Activated naive CD8-positive, alpha-beta T cell treated with anti-CD3 and anti-CD28 coated beads, Interleukin-2, amount 10 ng/mL, durations not matched to agents 7 days and 5 days (primary cell): ENCODE results near the gene DLG4. TPM values are rescaled to one million over a fixed set of nuclear protein-coding genes. Genes with fewer than 3 reads are reported as not detected.
"Not testable (repeated sequence)": the region's sequence is repeated elsewhere in the genome, so short reads cannot be mapped to it uniquely, and the experiment has no call there.

ENCODE experiments used
- ATAC-seq: fragments of 150-1000 bp; cut with Tn5 transposase; one replicate; pipeline ENCODE4 v1.10.0; 2021; ENCODE audit warnings: low read depth, moderate library complexity
- POLR2A ChIA-PET: fragments of 350-600 bp; sonication (Branson Sonifier 250); formaldehyde crosslinking; loops from one replicate; lab custom pipeline; 2021; ENCODE audit warnings: antibody characterized with exemption; lab: Charles Lee
- DNase-seq: peaks from one replicate; pipeline ENCODE4 v3.0.0; 2021
- H3K27ac Mint-ChIP-seq: one replicate; pipeline ENCODE4 v1.8.0; 2022; ENCODE audit warnings: mild to moderate bottlenecking, mixed read lengths
- H3K27me3 Mint-ChIP-seq: one replicate; pipeline ENCODE4 v1.8.0; 2022; ENCODE audit warnings: mild to moderate bottlenecking, moderate library complexity, mixed read lengths
- H3K36me3 Mint-ChIP-seq: one replicate; pipeline ENCODE4 v1.8.0; 2021; ENCODE audit warnings: mild to moderate bottlenecking, mixed read lengths
- H3K4me1 Mint-ChIP-seq: one replicate; pipeline ENCODE4 v1.8.0; 2021; ENCODE audit warnings: mixed read lengths
- H3K4me3 Mint-ChIP-seq: one replicate; pipeline ENCODE4 v1.8.0; 2022; ENCODE audit warnings: mild to moderate bottlenecking, moderate library complexity, mixed read lengths
- H3K9me3 Mint-ChIP-seq: one replicate; pipeline ENCODE4 v1.8.0; 2021; ENCODE audit warnings: mixed read lengths
- total RNA-seq, 2 experiments: library from RNA; stranded (reverse); gene quantifications; one replicate each; pipeline ENCODE4 v1.2.3, GENCODE V29; 2021

Gene DLG4
- total RNA-seq, 2 experiments from 2014 or later, result 21.2 to 22.4 TPM

DNA sequence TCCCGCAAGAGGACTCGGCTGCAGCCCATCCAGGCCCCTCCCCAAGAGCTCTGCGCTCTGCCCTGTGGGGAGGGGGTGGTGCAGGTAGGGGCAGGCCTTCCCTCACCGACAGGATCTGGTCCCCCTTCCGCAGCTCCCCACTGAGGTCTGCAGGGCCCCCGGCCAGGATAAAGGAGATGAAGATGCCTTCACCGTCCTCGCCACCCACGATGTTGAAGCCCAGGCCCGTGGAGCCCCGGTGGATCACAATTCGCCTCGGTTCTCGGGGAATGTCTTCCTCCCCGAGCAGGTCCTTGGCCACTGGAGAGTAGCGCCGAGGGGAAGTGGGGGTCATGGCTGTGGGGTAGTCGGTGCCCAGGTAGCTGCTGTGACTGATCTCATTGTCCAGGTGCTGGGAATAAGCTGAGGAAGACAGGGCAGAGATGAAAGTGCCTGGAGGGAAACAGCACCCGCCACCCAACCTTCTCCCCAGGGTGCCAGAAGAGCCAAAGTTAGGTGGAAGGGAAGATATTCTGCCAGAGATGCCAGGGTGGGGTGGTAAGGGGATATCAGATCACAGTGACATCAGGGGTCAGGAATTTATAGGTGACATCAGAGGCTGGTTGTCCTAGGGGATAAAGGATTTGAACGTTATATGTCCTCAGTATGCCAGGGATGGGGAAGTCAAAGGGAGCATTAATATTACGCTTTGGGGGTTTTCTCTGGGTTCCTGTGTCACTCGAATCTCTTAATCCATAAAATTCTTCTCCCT lies 22.8 kb downstream of the DLG4 start:
- no peaks in the 10 kb centered on the region for H3K4me1 Mint-ChIP-seq
- no peaks in the 10 kb centered on the region for H3K36me3 Mint-ChIP-seq
- no peak overlapping the region for H3K27ac Mint-ChIP-seq
- POLR2A ChIA-PET, result no interaction called here
- no peaks in the 10 kb centered on the region for H3K9me3 Mint-ChIP-seq
- no peak overlapping the region for H3K4me3 Mint-ChIP-seq
- H3K27me3 Mint-ChIP-seq, result no peaks in the 10 kb centered on the region
- ATAC-seq, result no peak
- DNase-seq, result no peak

DNA sequence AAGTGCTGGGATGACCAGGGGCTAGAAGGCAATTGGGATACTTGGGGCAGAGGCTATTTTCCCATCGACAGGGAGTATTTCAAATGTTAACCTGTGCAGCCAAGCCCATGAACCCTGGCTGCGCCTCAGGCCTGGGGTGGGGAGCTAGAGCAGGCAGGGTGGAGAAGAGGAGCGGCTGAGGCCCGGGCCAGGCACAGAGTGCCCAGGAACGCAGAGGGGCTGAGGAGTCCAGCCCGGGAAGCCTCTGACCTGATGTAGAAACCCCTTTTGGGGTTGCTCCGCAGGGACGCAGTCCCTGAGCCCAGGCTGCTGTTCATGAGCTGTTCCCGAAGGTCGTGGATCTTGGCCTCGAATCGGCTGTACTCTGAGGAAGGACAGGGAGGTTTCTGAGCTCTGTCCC lies 23.7 kb downstream of the DLG4 start:
- POLR2A ChIA-PET, result no interaction called here
- ATAC-seq, result no peak
- no peak for DNase-seq
- Mint-ChIP-seq H3K36me3 (peaks cover 3% of the 10 kb centered on the region), H3K27ac (no peak overlapping the region), H3K9me3 (no peaks in the 10 kb centered on the region), H3K4me3 (no peak overlapping the region), H3K27me3 (no peaks in the 10 kb centered on the region), H3K4me1 (no peaks in the 10 kb centered on the region)

DNA sequence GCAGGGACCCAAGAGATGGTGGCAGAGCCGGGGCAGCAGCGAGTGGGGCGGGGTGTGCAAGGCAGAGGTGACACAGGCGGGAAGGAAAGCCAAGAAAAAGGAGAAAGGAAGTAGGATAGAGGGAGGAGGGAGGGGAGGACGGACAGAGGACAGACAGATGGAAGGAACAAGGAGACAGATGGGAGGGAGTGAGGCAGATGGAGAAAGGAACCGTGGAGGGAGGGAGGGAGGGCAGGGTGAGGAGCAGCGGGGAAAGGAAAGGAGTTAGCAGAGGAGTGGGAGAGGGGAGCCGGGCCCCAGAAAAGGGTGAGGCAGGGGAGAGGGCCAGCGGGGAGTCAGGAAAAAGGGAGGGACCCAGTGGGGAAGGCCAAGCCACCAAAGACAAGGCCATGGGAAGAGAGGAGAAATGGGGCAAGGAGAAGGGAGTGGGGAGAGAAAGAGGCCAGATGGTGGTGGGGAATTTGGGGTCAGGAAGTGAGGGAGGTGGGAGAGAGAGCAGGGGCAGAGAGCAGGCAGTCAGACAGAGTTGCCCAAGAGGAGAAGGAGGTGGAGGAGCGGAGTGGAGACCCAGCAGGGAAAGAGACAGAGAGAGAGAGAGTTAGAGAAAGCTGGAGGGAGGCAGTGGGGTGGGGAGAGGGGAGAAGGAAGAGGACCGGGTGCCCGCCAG lies 27.2 kb downstream of the DLG4 start:
- Mint-ChIP-seq H3K27ac (no peak overlapping the region), H3K27me3 (no peaks in the 10 kb centered on the region), H3K4me3 (no peak overlapping the region), H3K36me3 (peaks cover 4% of the 10 kb centered on the region), H3K9me3 (no peaks in the 10 kb centered on the region), H3K4me1 (no peaks in the 10 kb centered on the region)
- POLR2A ChIA-PET, result no interaction called here
- DNase-seq, result no peak
- no peak for ATAC-seq

DNA sequence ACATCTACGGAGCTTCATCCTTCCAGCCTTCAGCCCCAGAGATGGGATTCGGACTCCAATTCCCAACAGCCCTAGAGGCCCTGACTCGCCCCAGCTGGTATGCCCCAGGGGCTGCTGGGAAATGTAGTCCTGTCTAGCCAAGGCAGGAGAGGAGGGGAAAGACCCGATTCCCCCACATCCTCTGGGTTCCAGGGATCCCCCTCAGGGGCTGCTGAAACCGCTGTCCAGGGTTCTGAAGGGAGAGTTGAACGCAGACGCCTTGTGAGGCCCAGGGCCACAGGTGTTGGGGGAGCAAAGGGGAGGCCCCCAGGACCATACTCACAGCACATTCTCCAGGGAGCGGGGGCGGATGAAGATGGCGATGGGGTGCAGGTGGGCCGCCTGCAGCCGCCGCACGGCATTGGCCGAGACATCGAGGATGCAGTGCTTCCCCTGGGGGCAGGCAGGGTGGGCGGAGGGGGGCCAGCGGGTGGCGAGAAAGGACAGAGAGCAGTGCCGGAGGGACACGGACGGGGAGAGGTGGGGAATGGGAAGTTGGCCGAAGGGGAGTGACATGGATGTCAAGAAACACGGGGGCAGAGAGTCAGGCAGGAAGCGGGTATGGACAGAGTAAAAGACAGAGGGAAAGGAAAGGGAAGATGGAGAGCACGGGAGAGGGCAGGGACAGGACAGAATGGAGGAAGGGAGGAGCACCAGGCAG lies 27.9 kb downstream of the DLG4 start:
- DNase-seq (no peak), ATAC-seq (peak; percentile 55)
- no peaks in the 10 kb centered on the region for H3K9me3 Mint-ChIP-seq
- POLR2A ChIA-PET, result interaction anchor here (0.6 kb wide), 1 partner anchor 12 kb away, joined by 5 read pairs; the partner anchor contains the start of gene ASGR1
- no peaks in the 10 kb centered on the region for H3K27me3 Mint-ChIP-seq
- no peak overlapping the region for H3K27ac Mint-ChIP-seq
- H3K36me3 Mint-ChIP-seq, result peaks cover 4% of the 10 kb centered on the region
- no peaks in the 10 kb centered on the region for H3K4me1 Mint-ChIP-seq
- H3K4me3 Mint-ChIP-seq, result no peak overlapping the region

DNA sequence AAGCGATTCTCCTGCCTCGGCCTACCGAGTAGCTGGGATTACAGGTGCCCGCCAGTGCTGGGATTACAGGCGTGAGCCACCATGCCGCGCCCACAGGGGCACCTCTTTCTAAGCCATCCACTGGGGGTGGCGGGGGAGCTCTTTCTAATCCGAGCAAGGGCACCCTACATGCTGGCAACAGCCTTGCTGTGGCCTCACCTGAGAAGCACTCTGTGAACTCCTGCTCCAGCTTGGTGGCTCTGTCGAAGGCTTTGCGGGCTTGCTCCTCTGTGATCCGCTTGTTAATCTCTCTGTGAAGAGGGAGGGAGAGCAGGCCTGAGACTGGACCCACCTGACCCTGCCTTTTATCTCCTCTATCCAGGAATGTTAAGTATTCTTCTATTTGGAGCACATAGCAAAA lies 28.6 kb downstream of the DLG4 start:
- no peak overlapping the region for H3K4me3 Mint-ChIP-seq
- H3K9me3 Mint-ChIP-seq, result no peaks in the 10 kb centered on the region
- H3K36me3 Mint-ChIP-seq, result peaks cover 4% of the 10 kb centered on the region
- DNase-seq (no peak), ATAC-seq (no peak)
- H3K4me1 Mint-ChIP-seq, result no peaks in the 10 kb centered on the region
- POLR2A ChIA-PET, result no interaction called here
- H3K27ac Mint-ChIP-seq, result no peak overlapping the region
- H3K27me3 Mint-ChIP-seq, result no peaks in the 10 kb centered on the region

DNA sequence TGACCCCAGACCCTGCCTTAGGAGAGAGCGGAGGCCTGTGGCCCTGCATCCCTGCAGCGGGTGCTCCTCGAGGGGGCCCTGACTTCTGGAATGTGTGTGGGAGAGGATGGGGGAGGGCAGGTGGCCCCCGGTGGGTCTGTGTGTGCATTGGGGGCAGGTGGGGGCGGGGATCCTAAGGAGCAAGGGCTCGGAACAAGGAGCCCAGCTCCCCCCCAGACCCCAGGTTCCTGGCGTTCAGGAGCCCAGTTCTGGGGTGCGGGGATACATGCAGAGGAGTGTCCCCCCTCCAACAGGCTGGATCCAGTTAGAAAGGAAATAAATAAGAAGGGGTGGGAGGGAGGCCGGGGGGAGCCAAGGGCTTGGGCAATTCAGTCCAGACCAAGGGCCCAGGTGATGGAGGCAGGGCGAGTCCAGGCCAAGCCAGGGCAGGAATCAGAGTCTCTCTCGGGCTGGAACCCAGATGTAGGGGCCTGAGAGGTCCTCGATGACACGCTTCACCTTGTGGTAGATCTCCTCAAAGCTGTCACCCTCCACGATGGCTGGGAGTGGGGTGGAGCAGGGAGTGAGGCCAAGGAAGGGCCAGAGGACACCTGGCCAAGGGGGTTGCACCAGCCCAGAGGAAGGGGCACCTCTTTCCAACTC lies 29.2 kb downstream of the DLG4 start:
- Mint-ChIP-seq H3K9me3 (no peaks in the 10 kb centered on the region), H3K27me3 (no peaks in the 10 kb centered on the region), H3K4me3 (no peak overlapping the region), H3K4me1 (no peaks in the 10 kb centered on the region), H3K36me3 (peaks cover 4% of the 10 kb centered on the region), H3K27ac (no peak overlapping the region)
- no peak for ATAC-seq
- POLR2A ChIA-PET, result no interaction called here
- no peak for DNase-seq

DNA sequence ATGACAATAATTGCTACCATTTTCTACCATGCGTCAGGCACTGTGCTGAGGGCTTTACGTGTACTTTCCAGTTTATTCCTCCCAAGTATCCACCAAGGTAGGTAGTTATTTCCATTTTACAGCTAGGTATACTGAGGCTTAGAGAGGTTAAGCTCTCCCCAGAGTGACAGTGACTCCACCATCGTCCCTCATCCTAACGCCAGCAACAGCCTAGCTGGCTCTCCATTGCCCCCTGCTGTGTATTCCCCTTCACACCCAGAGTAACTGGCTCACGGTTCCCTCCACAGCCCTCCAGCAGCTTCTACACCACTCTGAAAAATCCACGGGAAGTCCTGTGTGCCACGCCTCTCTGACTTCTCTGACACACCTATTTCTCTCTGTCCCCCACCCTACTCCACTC lies 33.4 kb downstream of the DLG4 start:
- no peaks in the 10 kb centered on the region for H3K27me3 Mint-ChIP-seq
- no peak overlapping the region for H3K4me3 Mint-ChIP-seq
- H3K27ac Mint-ChIP-seq, result no peak overlapping the region
- no peaks in the 10 kb centered on the region for H3K4me1 Mint-ChIP-seq
- ATAC-seq (no peak), DNase-seq (no peak)
- POLR2A ChIA-PET, result no interaction called here
- peaks cover 1% of the 10 kb centered on the region for H3K36me3 Mint-ChIP-seq
- no peaks in the 10 kb centered on the region for H3K9me3 Mint-ChIP-seq

DNA sequence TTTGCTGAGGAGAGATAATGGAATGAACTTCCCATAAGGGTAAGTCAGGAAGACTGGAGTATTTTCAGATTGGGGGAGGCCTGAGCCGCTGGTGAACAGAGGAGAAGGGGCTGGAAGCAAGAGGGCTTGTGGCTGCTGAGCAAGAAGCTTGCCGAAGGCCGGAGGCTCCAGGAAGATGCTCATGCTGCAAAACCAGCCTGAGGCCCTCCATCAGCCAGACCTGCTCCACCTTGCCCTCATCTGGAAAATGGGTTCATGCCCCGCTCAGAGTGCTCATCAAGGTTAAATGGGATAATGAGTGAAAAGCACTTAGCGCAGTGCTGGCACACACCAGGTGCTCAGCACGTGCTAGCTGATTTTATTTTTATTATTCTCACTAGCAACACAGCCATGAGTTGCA lies 35.0 kb downstream of the DLG4 start:
- POLR2A ChIA-PET, result no interaction called here
- Mint-ChIP-seq H3K9me3 (no peaks in the 10 kb centered on the region), H3K4me3 (no peak overlapping the region), H3K27ac (no peak overlapping the region), H3K36me3 (peaks cover under 1% of the 10 kb centered on the region), H3K4me1 (no peaks in the 10 kb centered on the region), H3K27me3 (no peaks in the 10 kb centered on the region)
- DNase-seq (no peak), ATAC-seq (no peak)

DNA sequence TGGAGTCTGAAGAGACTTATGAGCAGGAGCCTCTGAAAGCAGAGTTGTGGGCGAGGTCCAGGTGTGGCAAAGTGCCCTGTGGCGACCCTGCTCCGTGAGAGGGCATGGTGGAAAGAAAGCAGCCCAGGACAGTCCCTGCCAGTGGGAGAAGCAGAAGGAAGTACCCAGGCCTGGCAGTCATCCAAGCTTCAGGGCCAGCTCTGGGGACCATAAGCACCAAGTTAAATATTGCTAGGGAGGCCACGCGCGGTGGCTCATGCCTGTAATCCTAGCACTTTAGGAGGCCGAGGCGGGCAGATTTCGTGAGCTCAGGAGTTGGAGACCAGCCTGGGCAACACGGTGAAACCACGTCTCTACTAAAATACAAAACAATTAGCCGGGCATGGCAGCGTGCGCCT lies 35.5 kb downstream of the DLG4 start:
- Mint-ChIP-seq H3K27ac (no peak overlapping the region), H3K4me3 (no peak overlapping the region), H3K27me3 (no peaks in the 10 kb centered on the region), H3K36me3 (no peaks in the 10 kb centered on the region), H3K9me3 (no peaks in the 10 kb centered on the region), H3K4me1 (no peaks in the 10 kb centered on the region)
- POLR2A ChIA-PET, result no interaction called here
- DNase-seq, result no peak
- no peak for ATAC-seq

DNA sequence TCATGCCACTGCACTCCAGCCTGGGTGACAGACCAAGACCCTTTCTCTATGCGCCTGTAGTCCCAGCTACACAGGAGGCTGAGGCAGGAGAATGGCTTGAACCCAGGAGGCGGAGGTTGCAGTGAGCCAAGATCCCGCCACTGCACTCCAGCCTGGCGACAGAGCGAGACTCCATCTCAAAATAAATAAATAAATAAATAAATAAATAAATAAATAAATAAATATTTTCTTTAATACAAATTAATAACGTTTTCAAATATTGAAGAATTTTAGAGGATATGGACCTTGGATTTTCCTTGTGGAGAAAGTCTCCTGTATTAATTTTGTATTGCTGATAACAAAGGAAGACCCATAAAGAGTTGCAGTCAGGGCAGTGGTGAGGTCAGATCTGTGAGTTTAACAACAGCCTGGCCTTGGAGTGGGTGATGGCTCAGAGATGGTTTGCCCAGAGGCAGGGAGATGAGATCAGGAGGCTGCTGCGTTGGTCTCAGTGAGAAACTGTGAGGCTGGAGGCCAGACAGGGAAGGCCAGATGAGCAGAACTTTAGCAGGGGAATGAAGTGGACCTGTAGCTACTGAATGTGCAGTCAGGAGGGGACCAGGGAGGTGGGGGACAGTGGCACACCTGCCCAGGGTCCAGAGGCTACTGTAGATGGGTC lies 36.1 kb downstream of the DLG4 start:
- H3K27ac Mint-ChIP-seq, result no peak overlapping the region
- H3K4me1 Mint-ChIP-seq, result no peaks in the 10 kb centered on the region
- POLR2A ChIA-PET, result no interaction called here
- no peak for DNase-seq
- no peak for ATAC-seq
- no peaks in the 10 kb centered on the region for H3K27me3 Mint-ChIP-seq
- H3K36me3 Mint-ChIP-seq, result no peaks in the 10 kb centered on the region
- H3K9me3 Mint-ChIP-seq, result no peaks in the 10 kb centered on the region
- H3K4me3 Mint-ChIP-seq, result no peak overlapping the region

DNA sequence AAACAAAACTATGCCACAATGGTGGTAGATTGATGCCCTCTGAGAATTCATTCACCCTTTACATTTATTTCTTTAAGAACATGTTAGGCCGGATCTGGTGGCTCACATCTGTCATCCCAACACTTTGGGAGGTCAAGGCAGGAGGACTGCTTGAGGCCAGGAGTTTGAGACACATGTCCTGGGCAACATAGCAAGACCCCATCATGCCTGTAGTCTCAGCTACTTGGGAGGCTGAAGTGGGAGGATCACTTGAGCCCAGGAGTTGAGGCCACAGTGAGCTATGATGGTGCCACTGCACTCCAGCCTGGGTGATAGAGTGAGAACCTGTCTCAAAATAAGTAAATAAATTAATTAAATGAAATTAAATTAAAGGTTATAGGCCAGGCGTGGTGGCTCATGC lies 37.5 kb downstream of the DLG4 start:
- POLR2A ChIA-PET, result interaction anchor here (1.0 kb wide), 1 partner anchor 66 kb away, joined by 3 read pairs; no protein-coding TSS in a partner anchor
- DNase-seq, H3K36me3 Mint-ChIP-seq, H3K4me1 Mint-ChIP-seq, H3K9me3 Mint-ChIP-seq, H3K4me3 Mint-ChIP-seq, ATAC-seq, H3K27ac Mint-ChIP-seq: not testable (repeated sequence)
- peaks cover 12% of the 10 kb centered on the region for H3K27me3 Mint-ChIP-seq

DNA sequence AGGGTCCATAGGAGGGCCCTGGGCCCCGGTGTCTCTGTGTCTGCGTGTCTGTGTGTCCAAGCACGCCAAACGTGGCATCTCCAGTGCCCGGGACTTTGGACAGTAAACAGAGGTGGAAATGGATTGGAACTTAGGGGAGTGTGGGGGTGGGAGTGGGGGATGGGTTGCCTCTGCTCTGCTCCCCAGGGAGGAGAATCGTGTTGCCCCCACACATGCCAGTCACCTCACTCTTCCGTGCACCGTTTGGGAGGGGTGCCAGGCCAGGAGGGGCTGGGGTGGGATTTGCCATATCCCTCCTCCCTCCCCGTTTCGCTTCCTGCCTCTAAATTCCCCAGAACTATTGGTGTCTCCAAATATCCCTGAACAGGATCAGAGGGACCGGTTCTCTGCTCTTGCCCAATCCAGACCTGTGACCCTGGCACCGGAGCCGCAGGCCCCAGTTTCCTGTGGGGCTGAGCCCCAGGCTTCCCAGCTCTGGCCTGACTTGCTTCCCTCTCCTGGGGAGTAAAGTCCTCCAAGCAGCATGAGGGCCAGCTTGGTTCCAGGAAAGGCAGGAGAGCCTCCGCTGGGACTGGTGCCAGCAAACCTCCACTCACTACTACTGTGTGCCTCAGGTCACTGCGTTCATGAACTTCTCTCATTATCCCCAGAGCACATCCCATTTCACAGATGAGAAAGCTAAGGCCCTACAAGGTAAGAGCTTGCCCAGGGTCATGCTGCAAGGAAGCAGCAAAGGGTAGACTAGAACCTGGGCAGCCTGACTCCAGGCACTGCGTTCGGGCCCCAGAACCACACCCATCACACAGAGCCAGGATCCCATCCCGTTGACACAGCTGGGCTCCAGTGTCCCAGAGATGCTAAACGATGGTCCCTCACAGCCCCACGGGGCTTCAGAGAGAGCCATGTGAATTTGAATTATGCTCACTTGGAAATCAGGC lies 40.0 kb downstream of the DLG4 start, which contains the start of gene ASGR1:
TSS of gene ASGR1 (minus strand) at position 54 of the 938 bp plus-strand sequence. CDS start 807 bp downstream, outside the sequence.
- peaks cover 8% of the 10 kb centered on the region for H3K4me1 Mint-ChIP-seq
- POLR2A ChIA-PET, result interaction anchor here (0.6 kb wide), 1 partner anchor 12 kb away, joined by 5 read pairs; no protein-coding TSS in a partner anchor
- DNase-seq (no peak), ATAC-seq (no peak)
- H3K4me3 Mint-ChIP-seq, result peak within 1 kb of the TSS; percentile 74
- H3K9me3 Mint-ChIP-seq, result no peaks in the 10 kb centered on the region
- H3K27me3 Mint-ChIP-seq, result peaks cover 12% of the 10 kb centered on the region
- H3K36me3 Mint-ChIP-seq, result no peaks in the 10 kb centered on the region
- no peak within 1 kb of the TSS for H3K27ac Mint-ChIP-seq
